ENCODE data around the gene ADAMTS18.

Gene ADAMTS18

GRCh38 chr16:77398495-77398894, 36.3 kb downstream of the ADAMTS18 start:
- Histone ChIP-seq H3K4me3 (ENCODE audit: low read length, poor library complexity, severe bottlenecking) (no peak overlapping the region), H3K79me2 (ENCODE audit: insufficient read depth, low read length) (no peaks in the 10 kb centered on the region), H2AFZ (ENCODE audit: low read length) (no peak overlapping the region), H3K9me2 (replicated peaks; ENCODE audit: low read depth, low read length) (no peaks in the 10 kb centered on the region), H3K4me1 (ENCODE audit: insufficient read depth, low read length, poor library complexity, severe bottlenecking) (no peaks in the 10 kb centered on the region), H3K27me3 (ENCODE audit: insufficient read depth, low read length, poor library complexity, severe bottlenecking) (no peaks in the 10 kb centered on the region), H3K4me2 (ENCODE audit: low read depth, low read length, poor library complexity, severe bottlenecking) (no peak overlapping the region), H4K20me1 (ENCODE audit: insufficient read depth, low read length, poor library complexity, severe bottlenecking) (no peaks in the 10 kb centered on the region), H3F3A (ENCODE audit: low read depth) (no peaks in the 10 kb centered on the region), H3K36me3 (ENCODE audit: insufficient read depth, low read length) (no peaks in the 10 kb centered on the region), H3K9me3 (ENCODE audit: insufficient read depth, low read depth, low read length) (no peaks in the 10 kb centered on the region), H3K9ac (ENCODE audit: low read depth, low read length, poor library complexity, severe bottlenecking) (no peak overlapping the region)
- TF ChIP-seq EZH2phosphoT487 (IDR thresholded peaks at IDR 0.05; ENCODE audit: borderline replicate concordance), result no peak
- TF ChIP-seq, protein P1, sequence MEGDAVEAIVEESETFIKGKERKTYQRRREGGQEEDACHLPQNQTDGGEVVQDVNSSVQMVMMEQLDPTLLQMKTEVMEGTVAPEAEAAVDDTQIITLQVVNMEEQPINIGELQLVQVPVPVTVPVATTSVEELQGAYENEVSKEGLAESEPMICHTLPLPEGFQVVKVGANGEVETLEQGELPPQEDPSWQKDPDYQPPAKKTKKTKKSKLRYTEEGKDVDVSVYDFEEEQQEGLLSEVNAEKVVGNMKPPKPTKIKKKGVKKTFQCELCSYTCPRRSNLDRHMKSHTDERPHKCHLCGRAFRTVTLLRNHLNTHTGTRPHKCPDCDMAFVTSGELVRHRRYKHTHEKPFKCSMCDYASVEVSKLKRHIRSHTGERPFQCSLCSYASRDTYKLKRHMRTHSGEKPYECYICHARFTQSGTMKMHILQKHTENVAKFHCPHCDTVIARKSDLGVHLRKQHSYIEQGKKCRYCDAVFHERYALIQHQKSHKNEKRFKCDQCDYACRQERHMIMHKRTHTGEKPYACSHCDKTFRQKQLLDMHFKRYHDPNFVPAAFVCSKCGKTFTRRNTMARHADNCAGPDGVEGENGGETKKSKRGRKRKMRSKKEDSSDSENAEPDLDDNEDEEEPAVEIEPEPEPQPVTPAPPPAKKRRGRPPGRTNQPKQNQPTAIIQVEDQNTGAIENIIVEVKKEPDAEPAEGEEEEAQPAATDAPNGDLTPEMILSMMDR (conservative IDR thresholded peaks at IDR 0.05; ENCODE audit: low read length), result no peak

GRCh38 chr16:77396461-77396860, 38.4 kb downstream of the ADAMTS18 start:
- Histone ChIP-seq H3F3A (ENCODE audit: low read depth) (no peaks in the 10 kb centered on the region), H3K9ac (ENCODE audit: low read depth, low read length, poor library complexity, severe bottlenecking) (no peak overlapping the region), H3K4me3 (ENCODE audit: low read length, poor library complexity, severe bottlenecking) (no peak overlapping the region), H3K36me3 (ENCODE audit: insufficient read depth, low read length) (no peaks in the 10 kb centered on the region), H3K9me2 (replicated peaks; ENCODE audit: low read depth, low read length) (no peaks in the 10 kb centered on the region), H2AFZ (ENCODE audit: low read length) (no peak overlapping the region), H3K4me1 (ENCODE audit: insufficient read depth, low read length, poor library complexity, severe bottlenecking) (no peaks in the 10 kb centered on the region), H4K20me1 (ENCODE audit: insufficient read depth, low read length, poor library complexity, severe bottlenecking) (no peaks in the 10 kb centered on the region), H3K9me3 (ENCODE audit: insufficient read depth, low read depth, low read length) (no peaks in the 10 kb centered on the region), H3K79me2 (ENCODE audit: insufficient read depth, low read length) (no peaks in the 10 kb centered on the region), H3K27me3 (ENCODE audit: insufficient read depth, low read length, poor library complexity, severe bottlenecking) (no peaks in the 10 kb centered on the region), H3K4me2 (ENCODE audit: low read depth, low read length, poor library complexity, severe bottlenecking) (no peak overlapping the region)
- no peak for TF ChIP-seq EZH2phosphoT487 (IDR thresholded peaks at IDR 0.05; ENCODE audit: borderline replicate concordance)
- TF ChIP-seq, protein P1 (conservative IDR thresholded peaks at IDR 0.05; ENCODE audit: low read length), result no peak

DNA sequence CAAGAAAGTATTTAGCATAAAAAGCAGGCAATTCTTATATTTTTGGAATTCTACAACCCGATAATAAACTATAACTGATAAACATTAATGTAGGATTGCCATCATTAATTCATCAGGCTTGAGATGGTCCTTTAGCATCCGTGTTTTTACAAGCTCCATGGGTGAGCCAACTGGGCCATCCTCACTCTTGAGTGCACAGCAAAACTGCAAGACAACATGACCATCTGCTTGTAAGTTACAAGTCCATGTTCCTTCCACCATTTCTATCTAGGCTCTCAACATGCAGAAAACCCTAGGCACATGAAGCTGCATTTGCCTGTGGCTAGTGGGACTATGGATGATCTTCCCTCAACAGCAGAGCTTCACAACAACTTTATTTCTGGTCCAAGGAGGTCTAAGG, 40.1 kb downstream of the ADAMTS18 start:
- H3K79me2 ChIP-seq (ENCODE audit: insufficient read depth, low read length), result no peaks in the 10 kb centered on the region
- H3K27me3 ChIP-seq (ENCODE audit: insufficient read depth, low read length, poor library complexity, severe bottlenecking), result no peaks in the 10 kb centered on the region
- H3K9me2 ChIP-seq (replicated peaks; ENCODE audit: low read depth, low read length), result no peaks in the 10 kb centered on the region
- H3K4me1 ChIP-seq (ENCODE audit: insufficient read depth, low read length, poor library complexity, severe bottlenecking), result no peaks in the 10 kb centered on the region
- no peaks in the 10 kb centered on the region for H3K36me3 ChIP-seq (ENCODE audit: insufficient read depth, low read length)
- no peaks in the 10 kb centered on the region for H3F3A ChIP-seq (ENCODE audit: low read depth)
- no peak overlapping the region for H3K9ac ChIP-seq (ENCODE audit: low read depth, low read length, poor library complexity, severe bottlenecking)
- H4K20me1 ChIP-seq (ENCODE audit: insufficient read depth, low read length, poor library complexity, severe bottlenecking), result no peaks in the 10 kb centered on the region
- H3K4me3 ChIP-seq (ENCODE audit: low read length, poor library complexity, severe bottlenecking), result no peak overlapping the region
- no peak overlapping the region for H3K4me2 ChIP-seq (ENCODE audit: low read depth, low read length, poor library complexity, severe bottlenecking)
- H2AFZ ChIP-seq (ENCODE audit: low read length), result no peak overlapping the region
- no peak for TF ChIP-seq EZH2phosphoT487 (IDR thresholded peaks at IDR 0.05; ENCODE audit: borderline replicate concordance)
- TF ChIP-seq, protein P1 (conservative IDR thresholded peaks at IDR 0.05; ENCODE audit: low read length), result no peak
- no peaks in the 10 kb centered on the region for H3K9me3 ChIP-seq (ENCODE audit: insufficient read depth, low read depth, low read length)
